Measurements from ENCODE around the gene VWA3B.

The VWA3B gene

GRCh38 chr2:98281607-98282006 is 194.6 kb downstream of the VWA3B start:
- no peaks in the 10 kb centered on the region for H3K36me3 ChIP-seq (replicated peaks)
- in situ Hi-C loops (cut with HindIII; ENCODE audit: low pct_ligation_motif_present, low sequenced_read_pairs), result no loop called here
- H3K27me3 ChIP-seq (replicated peaks), result no peaks in the 10 kb centered on the region
- TF ChIP-seq CTCF (IDR thresholded peaks at IDR 0.05; ENCODE audit: low read depth, low read length, missing control alignments), result no peak
- no peak overlapping the region for H3K27ac ChIP-seq
- no peak overlapping the region for H3K4me3 ChIP-seq (ENCODE audit: low read depth, low read length)
- DNase-seq, result no peak

DNA sequence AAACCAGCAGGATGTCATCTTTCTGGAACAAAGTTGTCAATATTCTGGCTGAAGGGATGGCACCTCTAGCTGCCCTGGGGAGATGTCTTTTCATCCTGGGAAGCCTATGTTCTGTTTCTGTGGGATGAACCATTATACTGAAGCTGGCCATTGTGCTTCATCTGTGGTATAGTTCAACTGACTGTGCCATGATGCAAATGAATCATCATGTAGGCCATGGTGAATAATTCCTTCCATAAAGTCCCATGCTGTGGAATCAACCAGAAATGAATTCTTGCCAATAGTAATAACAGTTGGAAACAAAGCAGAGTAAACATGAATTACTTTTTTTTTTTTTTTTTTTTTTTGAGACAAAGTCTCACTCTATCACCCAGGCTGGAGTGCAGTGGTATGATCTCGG is 195.1 kb downstream of the VWA3B start:
- Histone ChIP-seq H3K36me3 (replicated peaks) (no peaks in the 10 kb centered on the region), H3K27ac (no peak overlapping the region), H3K4me3 (ENCODE audit: low read depth, low read length) (no peak overlapping the region), H3K27me3 (replicated peaks) (no peaks in the 10 kb centered on the region)
- in situ Hi-C loops (cut with HindIII; ENCODE audit: low pct_ligation_motif_present, low sequenced_read_pairs), result no loop called here
- DNase-seq, result no peak
- no peak for TF ChIP-seq CTCF (IDR thresholded peaks at IDR 0.05; ENCODE audit: low read depth, low read length, missing control alignments)

- H3K36me3 ChIP-seq (replicated peaks), result no peaks in the 10 kb centered on the region
- no peak for TF ChIP-seq CTCF (IDR thresholded peaks at IDR 0.05; ENCODE audit: low read depth, low read length, missing control alignments)
- in situ Hi-C loops (cut with HindIII; ENCODE audit: low pct_ligation_motif_present, low sequenced_read_pairs), result no loop called here
- H3K27me3 ChIP-seq (replicated peaks), result no peaks in the 10 kb centered on the region
- no peak for DNase-seq
- no peak overlapping the region for H3K4me3 ChIP-seq (ENCODE audit: low read depth, low read length)
- H3K27ac ChIP-seq, result no peak overlapping the region
Measured at GRCh38 chr2:98293030-98293429, 206.1 kb downstream of the VWA3B start.

GRCh38 chr2:98293931-98294687 is 207.1 kb downstream of the VWA3B start:
- DNase-seq, result no peak
- H3K27me3 ChIP-seq (replicated peaks), result no peaks in the 10 kb centered on the region
- TF ChIP-seq CTCF (IDR thresholded peaks at IDR 0.05; ENCODE audit: low read depth, low read length, missing control alignments), result no peak
- no peak overlapping the region for H3K27ac ChIP-seq
- no peak overlapping the region for H3K4me3 ChIP-seq (ENCODE audit: low read depth, low read length)
- H3K36me3 ChIP-seq (replicated peaks), result no peaks in the 10 kb centered on the region
- in situ Hi-C loops (cut with HindIII; ENCODE audit: low pct_ligation_motif_present, low sequenced_read_pairs), result no loop called here

GRCh38 chr2:98294711-98295110 is 207.7 kb downstream of the VWA3B start:
- in situ Hi-C loops (cut with HindIII; ENCODE audit: low pct_ligation_motif_present, low sequenced_read_pairs), result no loop called here
- H3K27ac ChIP-seq, result no peak overlapping the region
- H3K4me3 ChIP-seq (ENCODE audit: low read depth, low read length), result no peak overlapping the region

More at GRCh38 chr2:98294711-98295110, 207.7 kb downstream of the VWA3B start:
- no peak for TF ChIP-seq CTCF (IDR thresholded peaks at IDR 0.05; ENCODE audit: low read depth, low read length, missing control alignments)
- H3K36me3 ChIP-seq (replicated peaks), result no peaks in the 10 kb centered on the region
- no peaks in the 10 kb centered on the region for H3K27me3 ChIP-seq (replicated peaks)
- DNase-seq, result no peak

All from brain microvascular endothelial cell (primary cell).